GM18951 (cell line): ENCODE results near the gene HAGH.

Source experiments
- POLR2A ChIP-seq: IDR thresholded peaks from 4 replicates; pipeline ENCODE4 v1.6.1; 2011; ENCODE audit warnings: mild to moderate bottlenecking; ENCODE audit not compliant: insufficient read length, insufficient read depth; ENCODE audit errors: extremely low read depth
- in situ Hi-C: fragments of 300-500 bp; cut with MboI; formaldehyde crosslinking; loops from one replicate; pipeline ENCODE4 v1.12.0; 2022; ENCODE audit warnings: low sequenced_read_pairs, mixed read lengths, inconsistent platforms; ENCODE audit not compliant: unreplicated experiment

HAGH gene

GRCh38 chr16:1776672-1776955 is 50.0 kb downstream of the HAGH start:
- in situ Hi-C loops: no loop called here
- peak; percentile 9 for TF ChIP-seq POLR2A

GRCh38 chr16:1775846-1776671 is 50.6 kb downstream of the HAGH start:
- in situ Hi-C loops: no loop called here
- TF ChIP-seq POLR2A: no peak

- TF ChIP-seq POLR2A: no peak
- in situ Hi-C loops: no loop called here
Measured at GRCh38 chr16:1775006-1775845, 51.4 kb downstream of the HAGH start.

- in situ Hi-C loops: no loop called here
- TF ChIP-seq POLR2A: no peak
Measured at GRCh38 chr16:1774448-1774780, 52.2 kb downstream of the HAGH start.

- in situ Hi-C loops: no loop called here
Measured at GRCh38 chr16:1773703-1774447, 52.8 kb downstream of the HAGH start.

GRCh38 chr16:1772908-1773702 is 53.5 kb downstream of the HAGH start, which contains the start of gene MRPS34:
MRPS34 (minus strand) TSS chr16:1773134; CDS start chr16:1773119, 15 bp downstream.
- TF ChIP-seq POLR2A: peak; percentile 89
- in situ Hi-C loops: no loop called here

More at GRCh38 chr16:1773703-1774447, 52.8 kb downstream of the HAGH start:
- no peak for TF ChIP-seq POLR2A

GRCh38 chr16:1772362-1772907 is 54.2 kb downstream of the HAGH start, which contains the start of gene EME2:
EME2 (plus strand) TSS chr16:1772810; CDS start chr16:1773228, 418 bp downstream.
- no peak for TF ChIP-seq POLR2A
- in situ Hi-C loops: no loop called here

GRCh38 chr16:1771864-1772361 is 54.7 kb downstream of the HAGH start:
- TF ChIP-seq POLR2A: no peak
- in situ Hi-C loops: no loop called here

- in situ Hi-C loops: no loop called here
- peak; percentile 53 for TF ChIP-seq POLR2A
Measured at GRCh38 chr16:1771188-1771863, 55.3 kb downstream of the HAGH start, which contains the start of gene NME3. NME3 (minus strand) TSS chr16:1771543; CDS start chr16:1771534, 9 bp downstream.

- in situ Hi-C loops: no loop called here
- TF ChIP-seq POLR2A: peak; percentile 23
Measured at GRCh38 chr16:1770328-1771187, 56.1 kb downstream of the HAGH start.

- TF ChIP-seq POLR2A: no peak
- in situ Hi-C loops: no loop called here
Measured at GRCh38 chr16:1769402-1770300, 57.0 kb downstream of the HAGH start.
